ENCODE data around the gene TNXB.
"Not testable (repeated sequence)": the region's sequence is repeated elsewhere in the genome, so short reads cannot be mapped to it uniquely, and the experiment has no call there.

The TNXB gene

GRCh38 chr6:32064706-32065105, 44.4 kb downstream of the TNXB start:
- DNase-seq (ENCODE audit: low read depth, low spot score), result no peak

- DNase-seq (ENCODE audit: low read depth, low spot score), result no peak
Measured at GRCh38 chr6:32060966-32061655, 48.0 kb downstream of the TNXB start.

- DNase-seq (ENCODE audit: low read depth, low spot score), result no peak
Measured at GRCh38 chr6:32058511-32058963, 50.6 kb downstream of the TNXB start.

GRCh38 chr6:32057966-32058365, 51.2 kb downstream of the TNXB start:
- DNase-seq (ENCODE audit: low read depth, low spot score), result no peak

GRCh38 chr6:32056254-32056653, 52.9 kb downstream of the TNXB start:
- DNase-seq (ENCODE audit: low read depth, low spot score), result no peak

GRCh38 chr6:32055756-32056155, 53.4 kb downstream of the TNXB start:
- DNase-seq (ENCODE audit: low read depth, low spot score), result not testable (repeated sequence)

- DNase-seq (ENCODE audit: low read depth, low spot score), result not testable (repeated sequence)
Measured at GRCh38 chr6:32053314-32053713, 55.8 kb downstream of the TNXB start.

- DNase-seq (ENCODE audit: low read depth, low spot score), result not testable (repeated sequence)
Measured at GRCh38 chr6:32052626-32053025, 56.5 kb downstream of the TNXB start.

GRCh38 chr6:32050562-32050961, 58.6 kb downstream of the TNXB start:
- no peak for DNase-seq (ENCODE audit: low read depth, low spot score)

GRCh38 chr6:32049736-32050135, 59.4 kb downstream of the TNXB start:
- not testable (repeated sequence) for DNase-seq (ENCODE audit: low read depth, low spot score)

GRCh38 chr6:32049149-32049548, 60.0 kb downstream of the TNXB start:
- not testable (repeated sequence) for DNase-seq (ENCODE audit: low read depth, low spot score)

- peak; percentile 23 for DNase-seq (ENCODE audit: low read depth, low spot score)
Measured at GRCh38 chr6:32047855-32048766, 61.0 kb downstream of the TNXB start.

GRCh38 chr6:32047539-32047854, 61.6 kb downstream of the TNXB start:
- DNase-seq (ENCODE audit: low read depth, low spot score), result no peak

- no peak for DNase-seq (ENCODE audit: low read depth, low spot score)
Measured at GRCh38 chr6:32047084-32047478, 62.1 kb downstream of the TNXB start.

GRCh38 chr6:32046450-32047083, 62.6 kb downstream of the TNXB start:
- no peak for DNase-seq (ENCODE audit: low read depth, low spot score)

GRCh38 chr6:32045811-32046449, 63.2 kb downstream of the TNXB start:
- no peak for DNase-seq (ENCODE audit: low read depth, low spot score)

GRCh38 chr6:32044916-32045315, 64.2 kb downstream of the TNXB start:
- not testable (repeated sequence) for DNase-seq (ENCODE audit: low read depth, low spot score)

- not testable (repeated sequence) for DNase-seq (ENCODE audit: low read depth, low spot score)
Measured at GRCh38 chr6:32043589-32044380, 65.4 kb downstream of the TNXB start.

GRCh38 chr6:32042276-32042675, 66.9 kb downstream of the TNXB start:
- DNase-seq (ENCODE audit: low read depth, low spot score), result not testable (repeated sequence)

- DNase-seq (ENCODE audit: low read depth, low spot score), result not testable (repeated sequence)
Measured at GRCh38 chr6:32041385-32041784, 67.8 kb downstream of the TNXB start.

GRCh38 chr6:32041050-32041321, 68.2 kb downstream of the TNXB start:
- not testable (repeated sequence) for DNase-seq (ENCODE audit: low read depth, low spot score)
